ENCODE measurements around the gene FAM131A. TPM values are rescaled to one million over a fixed set of nuclear protein-coding genes. Genes with fewer than 3 reads are reported as not detected.

Gene FAM131A
- total and polyA plus RNA-seq, 2 donors (not counting 3 experiments of a cell fraction or from before 2014, with no cell fraction given): 19.9 to 29.9 TPM

GRCh38 chr3:184351511-184352148 is 14.2 kb downstream of the FAM131A start:
- Histone ChIP-seq H3K4me1 (ENCODE audit: control insufficient read depth, extremely low read depth, insufficient read depth, low read length) (no peaks in the 10 kb centered on the region), H3K4me3 (replicated peaks in 1 of 3; ENCODE audit: insufficient read depth in 1 of 3, low read depth in 1 of 3, low read length in 3 of 3) (no peak overlapping the region), H3K9me3 (replicated peaks; ENCODE audit: control insufficient read depth, insufficient read depth, low read length) (no peaks in the 10 kb centered on the region), H3K9ac (replicated peaks; ENCODE audit: extremely low read depth, insufficient read depth, low read length) (no peak overlapping the region), H3K79me2 (ENCODE audit: control insufficient read depth, insufficient read depth, low read length) (no peaks in the 10 kb centered on the region), H4K20me1 (replicated peaks; ENCODE audit: control insufficient read depth, extremely low read depth, insufficient read depth, low read length) (no peaks in the 10 kb centered on the region), H3K27ac (ENCODE audit: insufficient read depth, low read depth, low read length) (no peak overlapping the region), H3K9me1 (replicated peaks; ENCODE audit: control insufficient read depth, extremely low read depth, insufficient read depth, low read length) (no peaks in the 10 kb centered on the region), H3K36me3 (ENCODE audit: control insufficient read depth in 2 of 2, extremely low read depth in 1 of 2, insufficient read depth in 2 of 2, low read length in 2 of 2) (peaks cover 0 to 5% of the 10 kb centered on the region in 2 experiments), H2AFZ (ENCODE audit: low read depth, low read length) (no peak overlapping the region), H3K4me2 (ENCODE audit: insufficient read depth, low read length) (no peak overlapping the region), H3K27me3 (ENCODE audit: control insufficient read depth in 2 of 2, insufficient read depth in 2 of 2, low read length in 2 of 2) (no peaks in the 10 kb centered on the region)
- FAIRE-seq: no peak
- dilution Hi-C loops (cut with MboI; ENCODE audit: extremely low pct_ligation_motif_present, low sequenced_read_pairs): no loop called here
- intact Hi-C loops (cut with micrococcal nuclease): no loop called here
- ChIA-PET POLR2A (no interaction called here), CTCF (no interaction called here)
- DNase-seq (ENCODE audit: low read depth, low spot score): no peak
- BruUV-seq (replicated peaks): no TSS peak
- TF ChIP-seq FOS (IDR thresholded peaks at IDR 0.05; ENCODE audit: borderline replicate concordance, insufficient read depth, low read length) (no peak), EZH2 (IDR thresholded peaks at IDR 0.05; ENCODE audit: borderline replicate concordance, low read depth, low read length, severe bottlenecking) (no peak), MYC (IDR thresholded peaks at IDR 0.05; ENCODE audit: low read depth, low read length) (no peak), JUN (IDR thresholded peaks at IDR 0.05; ENCODE audit: borderline replicate concordance, insufficient read depth, insufficient read length, low read depth) (no peak), GATA2 (IDR thresholded peaks at IDR 0.05; ENCODE audit: insufficient read depth, insufficient read length, low read depth, low read length) (no peak), POLR2AphosphoS5 (IDR thresholded peaks at IDR 0.05; ENCODE audit: insufficient read depth, low read depth, low read length) (no peak), POLR2A (IDR thresholded peaks at IDR 0.05; ENCODE audit: low read depth, low read length) (no peak)
- TF ChIP-seq, protein P1, sequence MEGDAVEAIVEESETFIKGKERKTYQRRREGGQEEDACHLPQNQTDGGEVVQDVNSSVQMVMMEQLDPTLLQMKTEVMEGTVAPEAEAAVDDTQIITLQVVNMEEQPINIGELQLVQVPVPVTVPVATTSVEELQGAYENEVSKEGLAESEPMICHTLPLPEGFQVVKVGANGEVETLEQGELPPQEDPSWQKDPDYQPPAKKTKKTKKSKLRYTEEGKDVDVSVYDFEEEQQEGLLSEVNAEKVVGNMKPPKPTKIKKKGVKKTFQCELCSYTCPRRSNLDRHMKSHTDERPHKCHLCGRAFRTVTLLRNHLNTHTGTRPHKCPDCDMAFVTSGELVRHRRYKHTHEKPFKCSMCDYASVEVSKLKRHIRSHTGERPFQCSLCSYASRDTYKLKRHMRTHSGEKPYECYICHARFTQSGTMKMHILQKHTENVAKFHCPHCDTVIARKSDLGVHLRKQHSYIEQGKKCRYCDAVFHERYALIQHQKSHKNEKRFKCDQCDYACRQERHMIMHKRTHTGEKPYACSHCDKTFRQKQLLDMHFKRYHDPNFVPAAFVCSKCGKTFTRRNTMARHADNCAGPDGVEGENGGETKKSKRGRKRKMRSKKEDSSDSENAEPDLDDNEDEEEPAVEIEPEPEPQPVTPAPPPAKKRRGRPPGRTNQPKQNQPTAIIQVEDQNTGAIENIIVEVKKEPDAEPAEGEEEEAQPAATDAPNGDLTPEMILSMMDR (IDR thresholded peaks at IDR 0.05; ENCODE audit: extremely low read depth in 1 of 2, insufficient read depth in 1 of 2, low read depth in 1 of 2, low read length in 2 of 2): no peak

Data from endothelial cell of umbilical vein (primary cell).